Bronchial epithelial cell (primary cell): Measurements from ENCODE around the gene EYA2. TPM values are rescaled to one million over a fixed set of nuclear protein-coding genes. Genes with fewer than 3 reads are reported as not detected.

Experiments
- DNase-seq: peaks from one replicate; pipeline ENCODE4 v3.0.0-alpha.2; 2010; ENCODE audit warnings: low read depth
- FAIRE-seq: peaks from 2 replicates; lab custom pipeline; 2011; peaks lifted over from hg19 to GRCh38; lab: Jason Lieb, UNC
- H3K27me3 ChIP-seq: 2 replicates; pipeline ENCODE4 v1.5.1; 2011; ENCODE audit warnings: low read length; ENCODE audit not compliant: control insufficient read depth, insufficient read depth
- H3K36me3 ChIP-seq: 2 replicates; pipeline ENCODE4 v1.5.1; 2011; ENCODE audit warnings: low read length; ENCODE audit not compliant: control insufficient read depth, insufficient read depth
- H3K4me3 ChIP-seq: 2 replicates; pipeline ENCODE4 v1.5.1; 2011; ENCODE audit warnings: mild to moderate bottlenecking, low read depth, low read length, control low read depth
- total RNA-seq: library from RNA; depleted of rRNA; stranded (reverse); fragments of >200 nt; gene quantifications from 2 replicates; pipeline ENCODE4 v1.2.1, GENCODE V29; 2014
- TF ChIP-seq, protein P1 (sequence below): IDR thresholded peaks from 2 replicates; pipeline ENCODE4 v1.5.1; 2011; ENCODE audit warnings: mild to moderate bottlenecking, moderate library complexity, low read length, control low read depth, inconsistent platforms; ENCODE audit not compliant: insufficient read depth, severe bottlenecking

EYA2 gene
- total RNA-seq, 1 donor from 2014 or later = 8.4 TPM

DNA sequence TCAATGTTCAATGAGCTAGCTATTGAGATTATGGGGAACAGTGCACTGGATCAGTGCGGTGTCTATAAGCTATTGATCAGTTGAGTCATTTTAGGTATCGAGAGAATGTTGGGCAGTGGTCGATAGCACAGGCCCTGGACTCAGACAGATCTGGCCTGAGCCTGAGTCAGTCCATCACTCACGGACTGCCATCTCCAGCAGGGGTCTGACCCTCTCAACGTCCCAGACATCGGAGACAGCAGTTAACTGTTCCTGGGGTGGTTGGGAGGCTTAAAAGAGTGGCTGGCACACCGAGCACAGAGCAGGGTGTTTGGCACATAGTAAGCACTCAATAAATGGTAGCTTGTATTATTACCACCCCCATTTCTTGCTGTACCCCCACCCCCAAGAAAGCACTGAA lies 9.3 kb downstream of the EYA2 start:
- TF ChIP-seq, protein P1, sequence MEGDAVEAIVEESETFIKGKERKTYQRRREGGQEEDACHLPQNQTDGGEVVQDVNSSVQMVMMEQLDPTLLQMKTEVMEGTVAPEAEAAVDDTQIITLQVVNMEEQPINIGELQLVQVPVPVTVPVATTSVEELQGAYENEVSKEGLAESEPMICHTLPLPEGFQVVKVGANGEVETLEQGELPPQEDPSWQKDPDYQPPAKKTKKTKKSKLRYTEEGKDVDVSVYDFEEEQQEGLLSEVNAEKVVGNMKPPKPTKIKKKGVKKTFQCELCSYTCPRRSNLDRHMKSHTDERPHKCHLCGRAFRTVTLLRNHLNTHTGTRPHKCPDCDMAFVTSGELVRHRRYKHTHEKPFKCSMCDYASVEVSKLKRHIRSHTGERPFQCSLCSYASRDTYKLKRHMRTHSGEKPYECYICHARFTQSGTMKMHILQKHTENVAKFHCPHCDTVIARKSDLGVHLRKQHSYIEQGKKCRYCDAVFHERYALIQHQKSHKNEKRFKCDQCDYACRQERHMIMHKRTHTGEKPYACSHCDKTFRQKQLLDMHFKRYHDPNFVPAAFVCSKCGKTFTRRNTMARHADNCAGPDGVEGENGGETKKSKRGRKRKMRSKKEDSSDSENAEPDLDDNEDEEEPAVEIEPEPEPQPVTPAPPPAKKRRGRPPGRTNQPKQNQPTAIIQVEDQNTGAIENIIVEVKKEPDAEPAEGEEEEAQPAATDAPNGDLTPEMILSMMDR = no peak
- Histone ChIP-seq H3K4me3 (no peak overlapping the region), H3K27me3 (no peaks in the 10 kb centered on the region), H3K36me3 (no peaks in the 10 kb centered on the region)
- no peak for DNase-seq
- no peak for FAIRE-seq

GRCh38 chr20:46905364-46906125 lies 10.9 kb downstream of the EYA2 start:
- no peak overlapping the region for H3K4me3 ChIP-seq
- FAIRE-seq (no peak), DNase-seq (no peak)
- TF ChIP-seq, protein P1 = no peak
- H3K36me3 ChIP-seq = peaks cover 2% of the 10 kb centered on the region
- no peaks in the 10 kb centered on the region for H3K27me3 ChIP-seq

DNA sequence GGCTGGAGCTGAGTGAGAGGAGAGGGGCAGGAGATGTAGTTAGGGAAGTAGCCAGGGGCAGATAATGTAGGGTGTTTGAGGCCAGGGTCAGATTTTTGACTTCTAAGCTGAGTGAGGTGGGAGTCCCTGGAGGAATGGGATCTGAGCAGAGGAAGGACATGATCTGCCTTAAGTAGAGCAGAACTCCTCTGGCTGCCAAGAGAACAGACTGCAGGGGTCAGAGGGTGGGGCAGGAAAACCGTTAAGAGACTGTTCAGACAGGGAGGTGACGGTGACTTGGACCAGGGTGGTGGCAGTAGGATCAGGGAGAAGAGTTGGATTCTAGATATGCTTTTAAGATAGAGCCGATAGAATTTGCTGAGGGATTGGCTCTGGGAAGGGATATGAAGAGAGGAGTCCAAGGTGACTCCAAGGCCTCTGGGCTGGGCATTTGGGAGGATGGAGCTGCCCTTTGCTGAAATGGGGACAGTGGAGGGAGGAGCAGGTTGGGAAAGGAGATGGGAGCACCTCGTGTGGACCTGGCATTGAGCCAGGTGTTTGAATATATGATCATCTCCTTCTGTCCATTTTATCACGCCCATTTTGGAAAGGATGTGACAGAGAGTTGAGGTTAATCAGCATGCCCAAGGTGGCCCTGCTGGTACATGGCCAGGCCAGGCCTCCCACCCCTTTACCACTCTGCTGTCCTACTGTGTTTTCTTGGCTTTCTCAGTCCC lies 18.8 kb downstream of the EYA2 start:
- DNase-seq (no peak), FAIRE-seq (no peak)
- no peaks in the 10 kb centered on the region for H3K27me3 ChIP-seq
- TF ChIP-seq, protein P1 = no peak
- peaks cover 3% of the 10 kb centered on the region for H3K36me3 ChIP-seq
- H3K4me3 ChIP-seq = no peak overlapping the region

DNA sequence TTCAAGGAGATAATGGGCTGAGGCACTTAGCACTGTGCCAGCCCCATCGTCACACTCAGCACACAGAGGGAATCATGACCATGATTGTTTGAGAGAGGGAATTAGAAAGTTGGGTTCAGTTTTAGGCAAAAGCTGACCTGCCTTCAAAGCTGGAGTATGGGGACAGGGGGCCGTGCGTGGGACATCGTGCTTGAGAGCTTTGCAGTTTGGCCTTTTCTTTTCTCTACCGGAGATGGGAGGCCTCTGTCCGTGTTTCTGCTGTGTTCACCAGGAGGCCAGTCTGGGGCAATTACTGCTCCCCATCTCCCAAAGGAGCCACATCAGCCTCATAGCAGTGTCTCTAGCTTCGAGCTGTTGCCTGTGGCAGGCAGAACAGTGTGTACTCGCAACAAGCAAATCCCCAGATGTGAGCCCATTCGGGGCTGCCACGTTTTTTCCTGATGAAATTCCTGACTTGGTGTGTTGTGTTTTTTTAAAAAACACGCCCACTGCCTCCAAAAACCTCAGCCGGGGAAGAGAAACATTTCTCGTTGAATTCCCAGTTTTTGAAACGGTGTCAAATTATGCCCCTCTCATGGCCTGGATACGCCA lies 20.2 kb downstream of the EYA2 start:
- TF ChIP-seq, protein P1 = no peak
- FAIRE-seq (no peak), DNase-seq (no peak)
- Histone ChIP-seq H3K27me3 (no peaks in the 10 kb centered on the region), H3K4me3 (no peak overlapping the region), H3K36me3 (peaks cover 3% of the 10 kb centered on the region)

- TF ChIP-seq, protein P1 = no peak
- FAIRE-seq (no peak), DNase-seq (no peak)
- Histone ChIP-seq H3K36me3 (peaks cover 1% of the 10 kb centered on the region), H3K4me3 (no peak overlapping the region), H3K27me3 (no peaks in the 10 kb centered on the region)
These were observed 21.1 kb downstream of the EYA2 start for GRCh38 chr20:46915575-46916257.
